ENCODE results near the gene PROM1.

Gene PROM1

GRCh38 chr4:16110661-16111290 is 27.0 kb upstream of the PROM1 start:
- no peak for DNase-seq (ENCODE audit: low read depth, low spot score)

GRCh38 chr4:16110199-16110598 is 26.4 kb upstream of the PROM1 start:
- no peak for DNase-seq (ENCODE audit: low read depth, low spot score)

GRCh38 chr4:16109256-16109655 is 25.4 kb upstream of the PROM1 start:
- DNase-seq (ENCODE audit: low read depth, low spot score), result no peak

GRCh38 chr4:16106956-16107355 is 23.1 kb upstream of the PROM1 start:
- DNase-seq (ENCODE audit: low read depth, low spot score), result no peak

- DNase-seq (ENCODE audit: low read depth, low spot score), result no peak
Observed at GRCh38 chr4:16104520-16104919, 20.7 kb upstream of the PROM1 start.

GRCh38 chr4:16102356-16102755 is 18.5 kb upstream of the PROM1 start:
- no peak for DNase-seq (ENCODE audit: low read depth, low spot score)

- DNase-seq (ENCODE audit: low read depth, low spot score), result no peak
Observed at GRCh38 chr4:16100833-16101232, 17.0 kb upstream of the PROM1 start.

- no peak for DNase-seq (ENCODE audit: low read depth, low spot score)
Observed at GRCh38 chr4:16092682-16093319, 9.0 kb upstream of the PROM1 start.

- DNase-seq (ENCODE audit: low read depth, low spot score), result no peak
Observed at GRCh38 chr4:16090096-16090705, 6.4 kb upstream of the PROM1 start.

GRCh38 chr4:16089156-16089555 is 5.3 kb upstream of the PROM1 start:
- DNase-seq (ENCODE audit: low read depth, low spot score), result no peak

GRCh38 chr4:16088601-16089000 is 4.8 kb upstream of the PROM1 start:
- no peak for DNase-seq (ENCODE audit: low read depth, low spot score)

GRCh38 chr4:16085822-16086221 is 2.0 kb upstream of the PROM1 start:
- no peak for DNase-seq (ENCODE audit: low read depth, low spot score)

- peak; percentile 89 for DNase-seq (ENCODE audit: low read depth, low spot score)
Observed at GRCh38 chr4:16082426-16083240, 1.2 kb downstream of the PROM1 start.

GRCh38 chr4:16082041-16082425 is 1.8 kb downstream of the PROM1 start:
- no peak for DNase-seq (ENCODE audit: low read depth, low spot score)

- peak; percentile 65 for DNase-seq (ENCODE audit: low read depth, low spot score)
Observed at GRCh38 chr4:16079046-16079445, 4.8 kb downstream of the PROM1 start.

- DNase-seq (ENCODE audit: low read depth, low spot score), result no peak
Observed at GRCh38 chr4:16078195-16078760, 5.5 kb downstream of the PROM1 start.

- no peak for DNase-seq (ENCODE audit: low read depth, low spot score)
Observed at GRCh38 chr4:16077786-16078185, 6.0 kb downstream of the PROM1 start.

GRCh38 chr4:16075975-16076757 is 7.7 kb downstream of the PROM1 start:
- no peak for DNase-seq (ENCODE audit: low read depth, low spot score)

- peak; percentile 77 for DNase-seq (ENCODE audit: low read depth, low spot score)
Observed at GRCh38 chr4:16075061-16075460, 8.8 kb downstream of the PROM1 start.

GRCh38 chr4:16072168-16072567 is 11.7 kb downstream of the PROM1 start:
- no peak for DNase-seq (ENCODE audit: low read depth, low spot score)

- DNase-seq (ENCODE audit: low read depth, low spot score), result no peak
Observed at GRCh38 chr4:16070203-16070602, 13.6 kb downstream of the PROM1 start.
